ENCODE data around the gene SNX25.
A peak's percentile ranks its signal among the peaks of the same experiment; 100 is the strongest.

The SNX25 gene

DNA sequence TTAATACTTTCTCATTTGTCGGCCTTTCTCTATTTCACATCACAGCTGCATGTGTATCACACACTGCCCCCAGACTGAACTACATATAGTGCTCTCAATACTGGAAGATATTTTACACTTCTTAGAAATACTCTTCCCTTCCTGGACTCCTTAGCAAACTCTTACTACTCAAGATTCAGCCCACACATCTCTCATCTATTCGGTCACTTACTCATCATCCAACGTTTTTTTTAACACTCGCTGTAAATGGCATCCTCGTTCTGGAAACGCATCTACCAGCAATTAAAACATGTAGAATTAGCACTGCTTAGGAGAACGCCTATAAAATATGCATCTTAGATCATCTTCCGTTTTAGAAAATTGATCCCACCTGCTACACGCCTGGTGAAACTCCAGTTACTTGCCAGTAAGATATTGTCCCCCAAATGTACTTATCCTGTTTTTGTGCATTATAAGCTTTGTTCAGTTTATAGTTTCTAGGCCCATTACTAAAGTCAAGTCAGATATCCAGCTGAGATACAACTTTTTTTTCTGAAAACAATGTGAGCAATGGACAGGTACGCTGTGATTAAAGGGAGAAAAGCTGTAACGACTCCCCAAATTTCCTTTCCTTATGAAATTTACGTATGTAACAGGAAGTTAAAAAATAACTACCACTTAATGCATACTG is 185.3 kb downstream of the SNX25 start:
- POLR2A ChIA-PET (ENCODE audit: low non-redundant PET), result interaction anchor here (1.1 kb wide), 1 partner anchor 42 kb away, joined by 3 read pairs; no protein-coding TSS in a partner anchor
- TF ChIP-seq, protein P1, sequence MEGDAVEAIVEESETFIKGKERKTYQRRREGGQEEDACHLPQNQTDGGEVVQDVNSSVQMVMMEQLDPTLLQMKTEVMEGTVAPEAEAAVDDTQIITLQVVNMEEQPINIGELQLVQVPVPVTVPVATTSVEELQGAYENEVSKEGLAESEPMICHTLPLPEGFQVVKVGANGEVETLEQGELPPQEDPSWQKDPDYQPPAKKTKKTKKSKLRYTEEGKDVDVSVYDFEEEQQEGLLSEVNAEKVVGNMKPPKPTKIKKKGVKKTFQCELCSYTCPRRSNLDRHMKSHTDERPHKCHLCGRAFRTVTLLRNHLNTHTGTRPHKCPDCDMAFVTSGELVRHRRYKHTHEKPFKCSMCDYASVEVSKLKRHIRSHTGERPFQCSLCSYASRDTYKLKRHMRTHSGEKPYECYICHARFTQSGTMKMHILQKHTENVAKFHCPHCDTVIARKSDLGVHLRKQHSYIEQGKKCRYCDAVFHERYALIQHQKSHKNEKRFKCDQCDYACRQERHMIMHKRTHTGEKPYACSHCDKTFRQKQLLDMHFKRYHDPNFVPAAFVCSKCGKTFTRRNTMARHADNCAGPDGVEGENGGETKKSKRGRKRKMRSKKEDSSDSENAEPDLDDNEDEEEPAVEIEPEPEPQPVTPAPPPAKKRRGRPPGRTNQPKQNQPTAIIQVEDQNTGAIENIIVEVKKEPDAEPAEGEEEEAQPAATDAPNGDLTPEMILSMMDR (conservative IDR thresholded peaks at IDR 0.05; ENCODE audit: low read depth), result no peak
- CTCF ChIA-PET, result no interaction called here
- no peak for DNase-seq (ENCODE audit: low spot score)
- no peak overlapping the region for H3K27ac ChIP-seq

DNA sequence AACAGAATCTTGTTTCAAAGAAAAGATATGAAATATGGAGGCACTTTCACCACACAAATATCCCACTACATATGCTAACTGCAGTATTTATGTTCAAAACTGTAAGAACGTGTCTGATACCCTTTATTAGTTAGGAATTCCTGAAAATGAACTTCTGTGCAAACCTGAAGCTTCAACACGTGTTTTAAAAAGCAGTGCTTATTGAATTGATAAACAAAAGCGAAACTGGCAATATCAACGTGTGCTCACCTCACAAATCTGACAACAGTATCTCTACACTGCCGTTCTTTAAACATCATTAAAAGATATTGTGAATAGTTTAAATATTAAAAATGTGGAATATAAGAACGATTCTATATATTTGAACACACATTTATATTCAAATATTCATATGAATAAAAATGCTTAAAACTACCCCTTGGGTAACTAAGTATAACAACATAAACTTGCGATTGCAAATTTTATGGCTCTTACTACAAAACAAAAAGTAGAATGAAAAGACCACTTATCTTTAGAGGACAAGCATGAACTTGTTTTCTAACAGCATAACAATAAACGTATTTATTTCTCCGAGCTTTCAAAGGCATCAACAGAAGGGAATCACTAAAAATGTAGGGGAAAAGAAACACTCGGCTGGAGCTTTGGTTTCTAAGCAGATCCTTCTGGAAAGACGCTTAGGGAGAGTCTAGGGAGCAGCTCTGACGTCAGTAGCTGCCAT is 186.0 kb downstream of the SNX25 start, which contains the start of gene LRP2BP:
LRP2BP (minus strand) TSS at position 687 of the 718 bp plus-strand sequence. CDS start 17,738 bp downstream, outside the sequence.
- no peak for DNase-seq (ENCODE audit: low spot score)
- CTCF ChIA-PET, result interaction anchor here (0.5 kb wide), 1 partner anchor 11 kb away, joined by 3 read pairs; no protein-coding TSS in a partner anchor
- H3K27ac ChIP-seq, result peak within 1 kb of the TSS; percentile 99
- TF ChIP-seq, protein P1 (conservative IDR thresholded peaks at IDR 0.05; ENCODE audit: low read depth), result no peak
- POLR2A ChIA-PET (ENCODE audit: low non-redundant PET), result interaction anchor here (1.1 kb wide), 1 partner anchor 43 kb away, joined by 3 read pairs; no protein-coding TSS in a partner anchor

DNA sequence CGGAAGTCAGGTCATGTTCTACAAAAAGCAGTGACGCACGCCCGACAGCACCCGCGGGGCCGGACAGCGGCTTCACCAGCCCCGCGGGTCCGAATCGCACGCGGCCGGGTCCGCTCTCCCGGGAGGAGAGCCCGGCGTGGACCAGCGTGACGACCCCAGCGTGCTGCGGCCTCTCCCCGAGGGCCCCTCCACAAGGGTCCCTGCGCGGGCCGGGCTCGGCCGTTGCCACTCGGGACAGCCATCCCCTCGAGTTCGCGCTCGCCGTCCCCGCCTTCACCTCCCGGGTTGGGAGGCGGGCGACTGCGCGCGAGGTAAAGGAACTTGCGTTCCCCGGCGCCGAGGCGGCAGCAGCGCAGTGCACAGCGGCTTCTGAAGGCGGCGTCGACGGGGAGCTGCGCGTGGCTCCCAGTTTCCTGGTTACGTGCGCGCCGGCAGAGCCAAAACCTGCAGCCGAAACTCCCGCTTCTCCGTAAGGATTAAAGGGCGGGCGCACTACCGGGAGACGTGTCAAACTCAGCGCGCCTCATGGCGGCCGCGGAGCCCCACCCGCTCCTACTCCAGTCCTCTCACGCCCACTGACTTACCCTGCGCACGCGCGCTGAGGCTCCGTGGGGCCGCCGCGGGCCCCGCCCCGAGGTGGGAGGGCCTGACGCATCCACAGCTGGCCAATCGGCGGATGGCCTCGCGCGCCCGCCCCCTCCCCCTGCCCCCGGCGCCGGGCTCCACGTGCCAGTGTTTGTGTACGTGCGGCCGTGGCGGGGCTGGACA is 186.7 kb downstream of the SNX25 start:
- H3K27ac ChIP-seq, result peak overlapping the region; percentile 99
- CTCF ChIA-PET, result interaction anchor here (0.5 to 0.9 kb wide), 2 partner anchors 12 to 201 kb away, joined by 3 to 4 read pairs; no protein-coding TSS in a partner anchor
- TF ChIP-seq, protein P1 (conservative IDR thresholded peaks at IDR 0.05; ENCODE audit: low read depth), result no peak

DNA sequence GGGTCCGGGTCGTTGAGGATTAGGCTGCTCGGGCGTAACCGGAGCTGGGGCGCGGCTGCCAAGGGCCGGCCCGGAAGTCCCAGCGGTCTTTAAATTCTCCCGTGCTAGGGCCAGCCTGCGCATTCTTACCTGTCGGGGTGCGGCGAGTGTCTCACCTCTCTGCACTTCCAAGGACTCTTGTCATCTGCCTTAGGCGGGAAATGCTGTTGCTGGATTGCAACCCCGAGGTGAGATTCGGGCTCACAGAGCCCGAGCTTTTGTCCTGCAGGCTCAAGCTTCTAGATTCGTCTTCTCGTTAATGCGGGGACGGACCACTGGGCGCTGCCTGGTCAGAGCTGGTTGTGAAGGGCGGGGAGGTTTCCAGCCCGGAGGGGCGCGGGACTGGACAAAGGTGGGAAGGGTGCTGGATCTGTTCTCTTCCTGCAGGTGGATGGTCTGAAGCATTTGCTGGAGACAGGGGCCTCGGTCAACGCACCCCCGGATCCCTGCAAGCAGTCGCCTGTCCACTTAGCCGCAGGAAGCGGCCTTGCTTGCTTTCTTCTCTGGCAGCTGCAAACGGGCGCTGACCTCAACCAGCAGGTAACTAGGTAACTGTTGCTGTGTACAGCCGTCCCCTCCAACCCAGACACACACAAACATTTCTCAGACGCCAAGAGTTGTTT is 187.5 kb downstream of the SNX25 start, which contains the start of gene ANKRD37:
ANKRD37 (plus strand) TSS at position 118 of the 662 bp plus-strand sequence; CDS start at position 201, 83 bp downstream.
- POLR2A ChIA-PET (ENCODE audit: low non-redundant PET), result interaction anchor here (0.7 to 1.5 kb wide), 4 partner anchors 29 to 199 kb away, joined by 3 to 4 read pairs (median 3); partner anchors contain the start of genes SNX25 and UFSP2
- H3K27ac ChIP-seq, result peak within 1 kb of the TSS; percentile 99
- CTCF ChIA-PET, result interaction anchor here (0.6 to 0.9 kb wide), 4 partner anchors 187 to 206 kb away, joined by 3 to 4 read pairs (median 4); no protein-coding TSS in a partner anchor
- TF ChIP-seq, protein P1 (conservative IDR thresholded peaks at IDR 0.05; ENCODE audit: low read depth), result no peak
- peak; percentile 38 for DNase-seq (ENCODE audit: low spot score)

More for the DNA sequence above, 186.7 kb downstream of the SNX25 start:
- POLR2A ChIA-PET (ENCODE audit: low non-redundant PET), result interaction anchor here (0.7 to 1.5 kb wide), 5 partner anchors 30 to 199 kb away, joined by 3 to 4 read pairs (median 3); partner anchors contain the start of genes SNX25 and UFSP2
- peak; percentile 98 for DNase-seq (ENCODE audit: low spot score)

DNA sequence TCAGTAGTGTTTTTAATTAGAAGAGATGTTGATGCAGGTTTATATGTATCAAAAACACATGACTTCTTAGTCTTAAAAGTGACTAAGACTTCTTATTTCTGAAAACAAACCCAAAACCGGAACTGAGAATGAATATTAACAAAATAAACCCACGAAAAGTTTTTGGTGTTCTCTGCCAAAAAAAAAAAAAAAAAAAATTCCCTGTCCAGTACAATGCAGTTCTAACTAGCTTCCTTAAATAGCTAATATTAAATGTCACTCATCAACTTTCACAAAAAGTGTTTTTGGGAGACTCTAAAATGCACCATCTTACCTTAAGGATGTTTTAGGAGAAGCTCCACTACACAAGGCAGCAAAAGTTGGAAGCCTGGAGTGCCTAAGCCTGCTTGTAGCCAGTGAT is 189.2 kb downstream of the SNX25 start:
- ChIA-PET POLR2A (ENCODE audit: low non-redundant PET) (no interaction called here), CTCF (no interaction called here)
- no peak for DNase-seq (ENCODE audit: low spot score)
- TF ChIP-seq, protein P1 (conservative IDR thresholded peaks at IDR 0.05; ENCODE audit: low read depth), result no peak
- no peak overlapping the region for H3K27ac ChIP-seq
